Epidermal melanocyte (primary cell): Measurements from ENCODE around the gene ANKRD65.

Experiments used
- DNase-seq: peaks from one replicate; pipeline ENCODE4 v3.0.0; 2011; ENCODE audit warnings: low spot score; ENCODE audit not compliant: insufficient read length

The ANKRD65 gene

GRCh38 chr1:1442069-1442770 lies 21.1 kb upstream of the ANKRD65 start:
- DNase-seq = no peak

DNA sequence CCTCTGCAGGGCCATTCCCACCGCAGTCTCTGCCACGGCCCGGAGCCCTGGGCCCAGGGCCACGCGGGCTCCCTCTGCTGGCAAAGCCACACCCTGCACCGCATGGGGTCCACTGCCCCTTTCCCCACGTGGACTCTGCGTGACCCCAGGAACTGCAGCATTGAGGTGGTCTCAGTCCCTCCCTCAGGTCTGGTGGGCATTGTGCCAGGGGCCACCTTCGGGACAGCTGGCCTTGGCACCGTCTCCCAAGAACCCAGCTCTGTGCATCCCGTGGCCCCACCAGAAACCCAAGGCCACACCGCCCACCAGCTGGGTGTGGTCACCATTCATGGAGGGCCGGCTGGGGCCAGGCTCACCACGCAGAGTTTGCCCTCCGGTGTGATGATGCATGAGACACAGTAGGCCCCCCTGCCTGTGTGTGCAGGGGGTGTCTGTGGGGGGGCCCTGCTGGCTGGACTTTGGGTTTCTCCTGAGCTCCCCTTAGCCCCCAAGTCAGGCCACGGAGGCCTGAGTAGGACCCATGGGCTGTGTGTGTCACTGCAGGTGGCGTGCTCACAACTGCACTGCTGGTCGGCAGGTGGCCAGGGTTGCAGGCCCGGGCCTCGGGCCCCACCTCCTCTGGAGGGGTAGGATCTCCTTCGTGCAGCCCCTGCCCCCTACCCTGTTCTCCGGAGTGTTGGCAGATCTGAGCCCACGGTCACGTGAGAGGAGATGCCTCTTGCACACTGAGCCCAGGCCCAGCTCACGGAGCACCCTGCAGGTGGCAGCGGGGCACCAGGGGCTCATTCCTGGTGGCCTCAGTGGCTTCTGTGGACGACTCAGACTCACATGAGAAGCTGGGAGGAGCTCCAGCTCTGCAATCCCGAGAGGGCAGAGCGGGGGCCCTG lies 20.2 kb upstream of the ANKRD65 start:
- DNase-seq = peak; percentile 96

GRCh38 chr1:1440262-1441001 lies 19.4 kb upstream of the ANKRD65 start:
- DNase-seq = no peak

DNA sequence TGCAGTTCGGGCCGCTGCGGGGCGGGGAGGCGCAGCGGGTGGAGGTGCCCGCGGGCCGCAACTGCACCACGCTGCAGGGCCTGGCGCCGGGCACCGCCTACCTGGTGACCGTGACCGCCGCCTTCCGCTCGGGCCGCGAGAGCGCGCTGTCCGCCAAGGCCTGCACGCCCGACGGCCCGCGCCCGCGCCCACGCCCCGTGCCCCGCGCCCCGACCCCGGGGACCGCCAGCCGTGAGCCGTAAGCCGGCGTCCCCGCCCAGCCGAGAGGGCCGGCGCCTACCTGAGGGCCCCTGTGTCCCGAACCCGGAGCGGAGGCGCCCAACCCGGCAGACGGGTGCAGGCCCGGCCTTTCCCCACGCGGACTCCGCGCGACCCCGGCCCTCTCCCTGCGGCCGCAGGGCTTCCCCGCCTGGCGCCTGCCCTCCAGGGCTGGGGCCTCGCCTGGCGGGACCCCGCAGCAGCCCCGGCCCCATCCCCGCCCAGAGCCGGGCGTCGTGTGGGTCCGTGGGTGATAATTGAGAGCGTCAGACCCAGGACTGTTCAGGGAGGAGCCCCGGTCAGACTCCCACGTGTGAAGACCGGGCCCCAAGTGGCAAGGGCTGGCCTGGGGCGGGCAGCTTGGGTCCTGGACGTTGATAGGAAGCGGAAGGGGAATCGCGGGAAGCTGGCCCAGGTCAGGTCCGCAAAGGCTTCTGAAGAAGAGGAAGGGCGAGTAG lies 18.6 kb upstream of the ANKRD65 start:
- no peak for DNase-seq

DNA sequence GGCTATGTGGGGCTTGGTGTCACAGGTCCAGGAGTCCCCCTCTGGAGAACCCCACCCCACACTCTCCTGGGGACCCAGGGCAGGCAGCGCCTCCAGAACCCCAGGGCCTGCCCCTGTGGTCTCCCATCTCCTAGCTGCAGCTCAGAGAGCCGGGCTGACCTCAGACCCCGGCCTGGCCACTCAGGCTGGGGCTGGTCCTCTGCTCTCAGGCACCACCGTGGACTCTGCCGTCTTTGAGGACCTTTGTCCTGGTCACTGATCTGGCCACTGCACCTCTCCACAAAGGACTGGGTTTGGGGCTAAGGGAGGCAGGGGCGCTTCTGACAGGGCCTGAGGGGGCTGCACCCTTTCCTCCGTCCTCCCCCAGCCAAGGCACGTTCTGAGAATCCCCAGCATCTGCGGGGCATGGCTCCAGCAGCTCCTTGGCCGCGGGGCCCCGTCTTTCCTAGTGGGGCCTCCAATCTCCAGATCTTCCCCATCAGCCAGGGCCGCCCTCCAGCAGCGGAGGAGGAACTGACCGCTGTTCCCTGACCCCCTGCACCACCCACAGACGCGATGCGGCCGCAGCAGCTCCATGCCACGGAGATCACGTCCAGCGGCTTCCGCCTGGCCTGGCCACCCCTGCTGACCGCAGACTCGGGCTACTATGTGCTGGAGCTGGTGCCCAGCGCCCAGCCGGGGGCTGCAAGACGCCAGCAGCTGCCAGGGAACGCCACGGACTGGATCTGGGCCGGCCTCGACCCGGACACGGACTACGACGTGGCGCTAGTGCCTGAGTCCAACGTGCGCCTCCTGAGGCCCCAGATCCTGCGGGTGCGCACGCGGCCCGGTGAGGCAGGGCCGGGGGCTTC lies 17.7 kb upstream of the ANKRD65 start:
- peak; percentile 16 for DNase-seq

DNA sequence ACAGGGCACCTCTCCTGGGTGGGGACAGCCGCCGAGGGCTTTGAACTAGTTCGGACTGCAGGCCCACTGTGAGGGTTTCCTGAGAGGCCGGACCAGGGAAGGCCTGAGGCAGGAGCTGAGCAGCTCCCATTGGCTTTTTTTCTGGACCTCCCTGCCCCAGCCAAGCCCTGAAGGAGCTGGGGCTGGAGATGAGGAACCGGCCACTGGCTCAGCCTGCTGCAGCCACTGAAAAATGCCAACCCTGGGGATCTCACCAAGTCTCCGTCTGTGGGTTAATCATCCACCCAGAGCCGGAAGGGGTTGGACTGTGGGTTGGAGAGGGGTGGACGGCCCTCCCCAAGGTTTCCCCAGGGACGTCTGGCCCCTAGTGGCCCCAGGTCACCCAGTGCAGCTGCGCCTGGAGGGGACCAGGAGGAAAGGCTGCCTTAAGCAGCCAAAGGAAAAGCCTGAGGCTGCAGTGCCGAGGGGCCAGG lies 16.9 kb upstream of the ANKRD65 start:
- DNase-seq = peak; percentile 25

DNA sequence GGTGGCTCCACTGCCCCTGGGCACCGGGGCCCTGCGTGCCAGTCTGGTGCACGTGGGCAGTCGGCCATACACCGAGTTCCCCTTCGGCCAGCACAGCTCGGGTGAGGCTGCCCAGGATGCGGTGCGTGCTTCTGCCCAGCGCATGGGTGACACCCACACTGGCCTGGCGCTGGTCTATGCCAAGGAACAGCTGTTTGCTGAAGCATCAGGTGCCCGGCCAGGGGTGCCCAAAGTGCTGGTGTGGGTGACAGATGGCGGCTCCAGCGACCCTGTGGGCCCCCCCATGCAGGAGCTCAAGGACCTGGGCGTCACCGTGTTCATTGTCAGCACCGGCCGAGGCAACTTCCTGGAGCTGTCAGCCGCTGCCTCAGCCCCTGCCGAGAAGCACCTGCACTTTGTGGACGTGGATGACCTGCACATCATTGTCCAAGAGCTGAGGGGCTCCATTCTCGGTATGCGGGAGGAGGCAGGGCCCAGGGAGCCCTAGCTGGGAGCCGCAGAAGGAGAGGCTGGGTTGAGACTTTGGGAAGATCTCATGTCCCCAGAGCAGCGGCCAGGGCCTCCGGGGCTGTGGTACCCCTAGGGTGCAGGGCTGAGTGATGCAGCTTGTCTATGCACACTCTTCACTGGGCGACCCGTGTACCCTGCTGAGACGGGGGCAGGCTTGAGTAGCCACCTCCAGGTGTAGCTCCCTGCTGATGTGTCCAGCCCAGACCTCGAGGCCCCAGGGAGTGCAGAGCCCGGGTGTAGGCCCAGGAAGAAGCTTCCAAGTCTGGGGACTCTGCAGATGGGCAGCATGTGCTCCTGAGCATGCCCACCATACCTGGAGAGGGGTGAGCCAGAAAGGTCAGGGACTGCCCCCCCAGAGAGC lies 16.2 kb upstream of the ANKRD65 start:
- no peak for DNase-seq

DNA sequence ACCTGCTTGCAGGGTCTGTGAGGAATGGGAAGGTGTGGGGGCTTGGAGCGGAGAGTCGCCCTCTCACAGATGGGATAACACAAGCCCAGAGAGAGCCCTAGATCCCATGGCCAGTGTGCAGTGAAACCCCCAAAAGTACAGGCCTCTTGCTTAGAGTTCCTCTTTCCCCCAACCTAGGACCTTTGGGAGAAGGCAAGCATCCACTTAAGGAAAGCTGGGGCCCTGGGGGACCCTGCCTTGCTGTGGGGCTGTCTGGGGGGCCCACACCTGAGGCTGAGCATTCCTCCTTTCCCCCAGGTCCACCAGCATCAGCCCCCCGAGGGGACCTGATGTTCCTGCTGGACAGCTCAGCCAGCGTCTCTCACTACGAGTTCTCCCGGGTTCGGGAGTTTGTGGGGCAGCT lies 15.6 kb upstream of the ANKRD65 start:
- peak; percentile 17 for DNase-seq

GRCh38 chr1:1435911-1436629 lies 15.0 kb upstream of the ANKRD65 start:
- peak; percentile 17 for DNase-seq

- peak; percentile 97 for DNase-seq
These were observed 14.2 kb upstream of the ANKRD65 start, which contains the start of gene VWA1 for GRCh38 chr1:1435106-1435903. VWA1 (plus strand) TSS chr1:1435690; CDS start chr1:1435749, 59 bp downstream.

- DNase-seq = no peak
These were observed 13.7 kb upstream of the ANKRD65 start for GRCh38 chr1:1434824-1435105.

GRCh38 chr1:1434131-1434823 lies 13.2 kb upstream of the ANKRD65 start:
- no peak for DNase-seq

GRCh38 chr1:1433804-1434130 lies 12.7 kb upstream of the ANKRD65 start:
- no peak for DNase-seq

DNA sequence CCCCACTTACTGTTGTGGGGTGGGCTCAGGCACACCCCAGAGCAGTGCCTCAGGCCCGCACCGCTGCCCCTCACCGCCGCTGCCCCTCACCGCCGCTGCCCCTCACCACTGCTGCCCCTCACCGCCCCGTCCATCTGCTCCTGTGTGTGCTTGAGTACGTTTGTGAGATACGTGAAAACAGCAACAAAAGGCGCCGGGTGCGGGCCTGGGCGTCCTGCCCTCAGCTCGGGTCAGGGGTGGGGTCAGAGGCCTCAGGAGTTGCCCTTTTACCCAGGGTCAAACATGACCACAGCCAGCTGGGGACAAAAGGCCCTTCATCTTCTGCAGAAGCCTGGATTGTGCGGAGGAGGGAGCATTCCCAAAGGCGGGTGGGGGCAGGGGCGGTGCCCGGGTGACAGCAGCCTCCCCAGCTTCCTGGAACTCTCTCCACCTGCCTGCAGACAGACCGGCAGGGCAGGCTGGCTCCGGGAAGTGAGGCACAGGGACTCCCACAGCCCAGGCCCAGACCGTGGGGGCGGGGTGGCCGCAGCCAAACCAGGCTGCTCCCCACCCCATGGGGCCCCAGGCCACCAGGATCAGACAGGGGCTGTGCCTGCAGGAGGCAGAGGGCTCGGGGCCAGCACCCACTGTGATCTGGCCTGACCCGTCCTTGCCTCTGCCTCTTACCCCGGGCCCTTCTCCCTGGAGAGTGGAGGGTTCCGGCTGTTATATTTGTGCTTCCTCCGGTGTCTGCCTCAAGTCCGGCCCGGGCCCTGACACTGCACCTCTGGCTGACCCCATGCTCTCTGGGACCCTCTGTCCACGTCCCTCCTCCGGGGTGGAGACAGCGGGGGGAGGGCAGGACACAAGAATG lies 12.1 kb upstream of the ANKRD65 start:
- DNase-seq = peak; percentile 23

DNA sequence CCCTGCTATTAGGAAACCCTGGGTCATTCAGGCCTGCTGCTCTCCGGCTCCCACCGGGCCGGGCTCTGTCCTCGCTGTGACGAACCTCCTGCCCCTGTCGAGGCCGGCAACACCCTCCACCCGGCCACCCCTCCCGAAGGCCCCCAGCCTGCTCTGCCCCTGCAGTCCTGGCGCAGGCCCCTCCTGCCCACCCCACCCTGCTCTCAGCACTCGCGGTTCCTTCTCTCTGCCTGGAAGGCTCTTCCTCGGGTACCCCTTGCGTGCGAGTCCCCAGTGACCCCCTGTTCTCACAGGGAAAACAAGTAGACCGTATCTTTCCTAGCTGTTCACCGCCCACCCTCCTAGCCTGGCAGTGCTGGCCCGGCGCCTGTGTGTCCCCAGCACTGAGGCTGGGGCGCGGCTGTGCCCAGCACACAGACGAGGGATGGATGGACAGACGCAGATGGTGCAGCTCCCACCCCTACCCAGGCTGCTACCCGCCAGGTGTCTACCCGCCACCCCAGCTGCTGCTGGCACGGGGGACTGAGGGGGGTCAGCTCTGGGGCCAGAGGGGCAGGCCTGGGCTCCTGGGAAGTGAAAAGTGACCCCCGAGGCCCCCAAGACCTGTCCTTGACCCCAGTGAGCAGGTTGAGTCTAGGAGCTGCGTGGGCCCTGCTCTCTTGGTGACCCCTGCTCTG lies 11.3 kb upstream of the ANKRD65 start:
- DNase-seq = no peak

GRCh38 chr1:1431845-1432273 lies 10.8 kb upstream of the ANKRD65 start:
- peak; percentile 16 for DNase-seq
